ENCODE data around the gene ZNF641.

DNA sequence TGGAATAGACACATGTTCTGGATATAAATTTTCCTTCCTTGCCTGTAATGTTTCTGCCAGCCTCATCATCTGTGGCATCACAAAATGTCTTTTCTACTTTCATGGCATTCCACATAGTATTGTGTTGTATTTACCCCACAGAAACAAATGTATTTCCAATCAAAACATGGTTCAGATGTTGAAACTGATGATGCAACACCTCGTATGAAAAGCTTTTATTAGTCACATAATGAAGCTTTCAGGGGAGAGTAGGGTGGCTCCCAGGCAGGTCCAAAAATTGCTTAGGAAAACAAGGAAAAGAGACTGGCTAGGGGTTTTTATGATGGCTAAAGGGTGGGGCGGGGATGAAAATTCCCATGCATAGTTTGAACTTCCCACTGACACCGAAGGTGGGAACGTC lies 29.1 kb upstream of the ZNF641 start:
- no peak for TF ChIP-seq ARNTL (CRISPR knock-in tag; IDR thresholded peaks at IDR 0.05; ENCODE audit: borderline replicate concordance, low read depth)
- TF ChIP-seq, protein P1, sequence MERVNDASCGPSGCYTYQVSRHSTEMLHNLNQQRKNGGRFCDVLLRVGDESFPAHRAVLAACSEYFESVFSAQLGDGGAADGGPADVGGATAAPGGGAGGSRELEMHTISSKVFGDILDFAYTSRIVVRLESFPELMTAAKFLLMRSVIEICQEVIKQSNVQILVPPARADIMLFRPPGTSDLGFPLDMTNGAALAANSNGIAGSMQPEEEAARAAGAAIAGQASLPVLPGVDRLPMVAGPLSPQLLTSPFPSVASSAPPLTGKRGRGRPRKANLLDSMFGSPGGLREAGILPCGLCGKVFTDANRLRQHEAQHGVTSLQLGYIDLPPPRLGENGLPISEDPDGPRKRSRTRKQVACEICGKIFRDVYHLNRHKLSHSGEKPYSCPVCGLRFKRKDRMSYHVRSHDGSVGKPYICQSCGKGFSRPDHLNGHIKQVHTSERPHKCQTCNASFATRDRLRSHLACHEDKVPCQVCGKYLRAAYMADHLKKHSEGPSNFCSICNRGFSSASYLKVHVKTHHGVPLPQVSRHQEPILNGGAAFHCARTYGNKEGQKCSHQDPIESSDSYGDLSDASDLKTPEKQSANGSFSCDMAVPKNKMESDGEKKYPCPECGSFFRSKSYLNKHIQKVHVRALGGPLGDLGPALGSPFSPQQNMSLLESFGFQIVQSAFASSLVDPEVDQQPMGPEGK (CRISPR knock-in tag; IDR thresholded peaks at IDR 0.05; ENCODE audit: borderline replicate concordance) = no peak
- no peak for TF ChIP-seq ZNF70 (CRISPR knock-in tag; IDR thresholded peaks at IDR 0.05)
- no peak for TF ChIP-seq ZC3H10 (CRISPR knock-in tag; IDR thresholded peaks at IDR 0.05)
- no peak for TF ChIP-seq CSDC2 (CRISPR knock-in tag; IDR thresholded peaks at IDR 0.05)
- no peak for TF ChIP-seq GLIS3 (CRISPR knock-in tag; IDR thresholded peaks at IDR 0.05)
- TF ChIP-seq SNAI2 (CRISPR knock-in tag; IDR thresholded peaks at IDR 0.05) = no peak

Measured in SK-N-SH treated with all-trans-retinoic acid at 6 μM for 48 hours (cell line).